ENCODE data around the gene LOXL1.

The LOXL1 gene

DNA sequence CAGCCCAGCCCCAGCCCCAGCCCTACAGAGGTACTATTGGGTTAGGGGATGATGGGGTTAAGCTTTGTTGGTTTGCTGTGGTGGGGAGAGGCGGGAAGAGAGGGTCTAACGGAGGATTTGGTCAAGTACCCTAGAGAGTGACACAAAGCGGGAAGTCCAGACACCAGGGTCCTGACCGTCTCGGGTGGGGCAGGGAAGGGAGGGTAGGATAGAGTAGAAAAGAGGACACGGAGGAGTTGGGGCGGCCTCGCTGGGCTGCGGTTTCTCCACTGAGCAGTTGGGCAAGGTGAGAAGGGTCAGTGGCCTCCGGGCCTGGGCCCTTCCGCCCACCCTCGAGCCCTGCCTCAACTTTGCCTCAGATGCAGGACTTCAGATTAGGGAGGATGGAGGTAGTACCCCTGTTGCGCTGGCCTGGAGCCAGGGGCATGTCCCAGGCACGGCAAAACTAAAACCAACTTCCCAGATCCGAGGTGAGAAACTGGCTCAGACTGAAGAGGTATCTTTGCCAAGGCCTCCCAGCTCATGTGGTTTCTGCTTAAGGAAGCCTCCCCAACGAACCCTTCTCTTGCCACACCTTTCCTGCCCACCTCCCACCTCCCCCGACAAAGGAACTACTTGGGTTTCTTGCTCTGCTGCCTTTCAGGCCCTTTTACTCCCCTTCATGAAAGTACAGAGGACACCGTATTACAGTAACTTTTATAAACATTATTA, 68.8 kb downstream of the LOXL1 start:
- DNase-seq = no peak

DNA sequence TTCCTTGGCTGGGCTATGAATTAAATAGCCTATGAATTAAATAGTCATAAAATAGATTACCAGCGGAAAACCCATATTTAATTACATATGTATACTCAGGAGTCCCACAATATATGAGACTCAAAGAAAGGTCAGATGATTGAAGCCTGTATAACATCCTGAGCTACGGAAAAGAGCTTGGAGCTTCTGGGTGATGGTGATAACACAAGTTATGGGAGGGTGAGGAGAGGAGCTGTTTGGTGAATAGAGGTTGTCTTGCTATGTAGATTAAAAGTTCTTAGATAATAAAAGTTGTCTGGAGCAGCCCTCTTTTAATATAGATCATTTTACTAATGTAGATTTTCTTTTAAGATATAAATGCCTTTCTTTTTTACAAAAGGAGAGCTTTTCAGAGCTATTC, 70.0 kb downstream of the LOXL1 start:
- DNase-seq = no peak

DNA sequence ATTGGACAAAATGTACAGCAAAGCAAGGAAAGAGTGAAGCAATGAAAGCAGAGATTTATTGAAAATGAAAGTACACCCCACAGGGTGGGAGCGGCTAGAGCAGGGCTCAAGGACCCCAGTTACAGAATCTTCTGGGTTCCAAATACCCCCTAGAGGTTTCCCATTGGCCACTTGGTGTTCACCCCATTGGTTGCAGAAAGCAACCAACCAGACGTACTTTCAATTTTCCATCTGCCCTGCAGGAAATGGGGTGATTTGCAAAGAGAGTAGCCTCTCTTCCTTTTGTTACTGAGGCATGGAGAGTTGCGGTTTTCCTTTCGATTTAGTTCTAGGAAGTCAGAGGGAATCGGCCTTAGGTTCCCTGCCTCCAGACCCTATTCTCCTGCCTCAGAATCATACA, 70.7 kb downstream of the LOXL1 start:
- DNase-seq = peak; percentile 71

DNA sequence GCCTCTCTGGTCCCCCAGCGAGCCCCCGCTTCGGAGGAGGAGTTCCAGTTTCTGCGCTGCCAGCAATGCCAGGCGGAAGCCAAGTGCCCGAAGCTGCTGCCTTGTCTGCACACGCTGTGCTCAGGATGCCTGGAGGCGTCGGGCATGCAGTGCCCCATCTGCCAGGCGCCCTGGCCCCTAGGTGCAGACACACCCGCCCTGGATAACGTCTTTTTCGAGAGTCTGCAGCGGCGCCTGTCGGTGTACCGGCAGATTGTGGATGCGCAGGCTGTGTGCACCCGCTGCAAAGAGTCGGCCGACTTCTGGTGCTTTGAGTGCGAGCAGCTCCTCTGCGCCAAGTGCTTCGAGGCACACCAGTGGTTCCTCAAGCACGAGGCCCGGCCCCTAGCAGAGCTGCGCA, 71.7 kb downstream of the LOXL1 start:
- no peak for DNase-seq
